PC-3 (cell line): ENCODE measurements around the gene NKAIN2. TPM values are rescaled to one million over a fixed set of nuclear protein-coding genes. Genes with fewer than 3 reads are reported as not detected.

Experiments
- ATAC-seq: fragments of 200-7000 bp; cut with Tn5 transposase; 2 replicates; pipeline ENCODE4 v1.9.1; 2020; ENCODE audit warnings: mild to moderate bottlenecking, moderate library complexity
- BruUV-seq: library from RNA; stranded (reverse); fragments of 400-500 nt; replicated peaks from 2 replicates; lab custom pipeline; 2021; lab: Mats Ljungman, UMichigan
- CTCF ChIA-PET: fragments of 300-600 bp; sonication (Branson Sonifier 250); formaldehyde crosslinking; loops from one replicate; lab custom pipeline; 2022; ENCODE audit warnings: antibody characterized with exemption; lab: Charles Lee
- POLR2A ChIA-PET: fragments of 300-600 bp; sonication (Branson Sonifier 250); formaldehyde crosslinking; loops from one replicate; lab custom pipeline; 2022; ENCODE audit warnings: antibody characterized with exemption; ENCODE audit not compliant: unreplicated experiment; lab: Charles Lee
- DNase-seq: peaks from one replicate; pipeline ENCODE4 v3.0.0-alpha.2; 2015
- H2AFZ ChIP-seq: fragments of 300-600 bp; sonication (generic); 2 replicates; pipeline ENCODE4 v1.6.0; 2016; ENCODE audit warnings: antibody characterized with exemption, low read length
- H3F3A ChIP-seq: fragments of 300-600 bp; sonication (generic); one replicate; pipeline ENCODE4 v1.6.0; 2017; ENCODE audit warnings: antibody characterized with exemption, low read length, control low read depth, mild to moderate bottlenecking; ENCODE audit not compliant: unreplicated experiment
- H3K27ac ChIP-seq: fragments of 300-600 bp; sonication (generic); 2 replicates; pipeline ENCODE4 v1.5.1; 2016; ENCODE audit warnings: mild to moderate bottlenecking, low read length
- H3K27me3 ChIP-seq: fragments of 300-600 bp; sonication (generic); 2 replicates; pipeline ENCODE4 v1.6.1; 2016; ENCODE audit warnings: low read length, mixed read lengths
- H3K36me3 ChIP-seq: fragments of 300-600 bp; sonication (generic); 2 replicates; pipeline ENCODE4 v1.6.1; 2016; ENCODE audit warnings: low read depth, mixed run types, low read length, mixed read lengths
- H3K4me1 ChIP-seq: fragments of 300-600 bp; sonication (generic); 2 replicates; pipeline ENCODE4 v1.5.1; 2016; ENCODE audit warnings: low read length; ENCODE audit not compliant: insufficient read depth
- H3K4me2 ChIP-seq: fragments of 300-600 bp; sonication (generic); 2 replicates; pipeline ENCODE4 v1.6.0; 2016; ENCODE audit warnings: low read length
- H3K4me3 ChIP-seq: fragments of 300-600 bp; sonication (generic); 2 replicates; pipeline ENCODE4 v1.5.1; 2016; ENCODE audit warnings: mild to moderate bottlenecking, low read length, mixed read lengths
- H3K79me2 ChIP-seq: fragments of 300-600 bp; sonication (generic); 2 replicates; pipeline ENCODE4 v1.6.1; 2017; ENCODE audit warnings: low read length, mixed read lengths
- H3K9ac ChIP-seq: fragments of 300-600 bp; sonication (generic); 2 replicates; pipeline ENCODE4 v1.6.0; 2016; ENCODE audit warnings: mild to moderate bottlenecking, low read length
- H3K9me2 ChIP-seq: fragments of 300-600 bp; sonication (generic); replicated peaks from 2 replicates; pipeline ENCODE4 v1.6.1; 2016; ENCODE audit warnings: mixed run types, low read length, mixed read lengths
- H3K9me3 ChIP-seq: fragments of 300-600 bp; sonication (generic); 2 replicates; pipeline ENCODE4 v1.6.1; 2016; ENCODE audit warnings: low read length, mixed read lengths
- H4K20me1 ChIP-seq: fragments of 300-600 bp; sonication (generic); 2 replicates; pipeline ENCODE4 v1.6.1; 2016; ENCODE audit warnings: low read length, mixed read lengths
- CTCF ChIP-seq: fragments of 300-600 bp; sonication (generic); conservative IDR thresholded peaks from 2 replicates; pipeline ENCODE4 v1.5.1; 2017; ENCODE audit warnings: antibody characterized with exemption, low read depth, mild to moderate bottlenecking, low read length
- EZH2 ChIP-seq: fragments of 300-600 bp; sonication (generic); IDR thresholded peaks from one replicate; pipeline ENCODE4 v1.6.1; 2017; ENCODE audit warnings: antibody characterized with exemption, mild to moderate bottlenecking, low read length; ENCODE audit not compliant: unreplicated experiment
- EZH2phosphoT487 ChIP-seq: fragments of 300-600 bp; sonication (generic); IDR thresholded peaks from 2 replicates; pipeline ENCODE4 v1.6.1; 2018; ENCODE audit warnings: mild to moderate bottlenecking, antibody characterized with exemption, low read length, borderline replicate concordance
- intact Hi-C: fragments of 100-400 bp; cut with micrococcal nuclease; formaldehyde crosslinking; loops from 2 replicates; pipeline ENCODE4 v1.9.0; 2023
- total RNA-seq: library from RNA; depleted of rRNA; stranded (reverse); fragments of >200 nt; gene quantifications from 2 replicates; pipeline ENCODE4 v1.2.3, GENCODE V29; 2014

NKAIN2 gene
- total RNA-seq, 1 experiment from 2014 or later: not detected

DNA sequence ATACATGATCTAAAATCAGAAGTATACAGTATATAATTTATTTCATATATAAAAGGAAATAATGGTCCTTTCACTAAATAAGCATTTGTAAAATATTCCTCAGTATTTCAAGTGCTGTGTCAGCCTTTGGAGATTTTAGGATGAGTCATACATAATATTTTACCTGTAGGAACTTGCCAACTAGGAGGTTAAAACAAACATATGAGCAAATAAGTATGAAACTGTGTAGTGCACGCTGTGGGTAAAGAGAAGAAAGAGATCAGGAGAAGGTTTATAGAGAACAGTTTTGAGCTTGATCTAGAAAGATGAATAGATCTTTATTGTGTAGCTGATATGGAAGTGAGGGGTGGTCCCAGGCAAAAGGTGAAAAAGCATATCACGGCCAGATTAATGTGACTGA lies 988.7 kb downstream of the NKAIN2 start:
- no peak overlapping the region for H3K4me2 ChIP-seq

DNA sequence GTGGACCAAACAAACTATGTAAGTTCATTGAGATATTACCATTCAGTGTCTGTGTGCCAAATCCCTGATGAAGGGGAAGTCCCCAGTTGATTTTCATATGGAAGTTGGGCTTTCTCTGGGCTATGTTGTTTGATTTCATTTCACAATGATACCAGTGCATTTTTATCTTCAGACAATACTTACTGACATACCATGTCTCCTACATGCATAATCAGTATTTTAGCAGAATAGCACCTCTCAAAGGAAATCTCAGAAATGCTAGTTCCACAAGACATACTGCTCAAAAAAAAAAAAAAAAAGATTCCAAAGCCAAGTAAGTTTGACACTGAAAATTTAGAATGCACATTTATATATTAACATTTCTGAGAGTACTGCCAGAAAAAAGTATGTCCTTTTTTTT lies 989.7 kb downstream of the NKAIN2 start:
- Histone ChIP-seq H3K27ac (no peak overlapping the region), H3K79me2 (no peaks in the 10 kb centered on the region), H3K4me2 (no peak overlapping the region), H3K9ac (no peak overlapping the region), H3K4me1 (no peaks in the 10 kb centered on the region), H3K27me3 (peaks cover 21% of the 10 kb centered on the region; the same call in 1 of the 2 replicates), H3F3A (no peaks in the 10 kb centered on the region), H3K4me3 (no peak overlapping the region), H4K20me1 (no peaks in the 10 kb centered on the region), H3K9me2 (no peaks in the 10 kb centered on the region), H3K9me3 (no peaks in the 10 kb centered on the region), H2AFZ (no peak overlapping the region), H3K36me3 (no peaks in the 10 kb centered on the region)
- ATAC-seq (no peak), DNase-seq (no peak)
- ChIA-PET POLR2A (no interaction called here), CTCF (no interaction called here)
- TF ChIP-seq CTCF: no peak
- TF ChIP-seq EZH2phosphoT487: no peak
- no peak for TF ChIP-seq EZH2
- intact Hi-C loops: no loop called here
- BruUV-seq: no TSS peak

More for the DNA sequence above, 988.7 kb downstream of the NKAIN2 start:
- ChIA-PET POLR2A (no interaction called here), CTCF (no interaction called here)
- no peak overlapping the region for H2AFZ ChIP-seq
- no peaks in the 10 kb centered on the region for H4K20me1 ChIP-seq
- TF ChIP-seq EZH2: no peak
- TF ChIP-seq CTCF: no peak
- no peak for TF ChIP-seq EZH2phosphoT487
- no peaks in the 10 kb centered on the region for H3F3A ChIP-seq
- intact Hi-C loops: no loop called here
- BruUV-seq: no TSS peak
- H3K9me3 ChIP-seq: no peaks in the 10 kb centered on the region
- no peaks in the 10 kb centered on the region for H3K4me1 ChIP-seq
- peak; percentile 51; the same call in 1 of the 2 replicates for ATAC-seq
- peaks cover 21% of the 10 kb centered on the region; the same call in 1 of the 2 replicates for H3K27me3 ChIP-seq
- H3K79me2 ChIP-seq: no peaks in the 10 kb centered on the region
- peak; percentile 37 for DNase-seq
- H3K9me2 ChIP-seq: no peaks in the 10 kb centered on the region
- H3K9ac ChIP-seq: no peak overlapping the region
- H3K4me3 ChIP-seq: no peak overlapping the region
- no peak overlapping the region for H3K27ac ChIP-seq
- H3K36me3 ChIP-seq: no peaks in the 10 kb centered on the region

DNA sequence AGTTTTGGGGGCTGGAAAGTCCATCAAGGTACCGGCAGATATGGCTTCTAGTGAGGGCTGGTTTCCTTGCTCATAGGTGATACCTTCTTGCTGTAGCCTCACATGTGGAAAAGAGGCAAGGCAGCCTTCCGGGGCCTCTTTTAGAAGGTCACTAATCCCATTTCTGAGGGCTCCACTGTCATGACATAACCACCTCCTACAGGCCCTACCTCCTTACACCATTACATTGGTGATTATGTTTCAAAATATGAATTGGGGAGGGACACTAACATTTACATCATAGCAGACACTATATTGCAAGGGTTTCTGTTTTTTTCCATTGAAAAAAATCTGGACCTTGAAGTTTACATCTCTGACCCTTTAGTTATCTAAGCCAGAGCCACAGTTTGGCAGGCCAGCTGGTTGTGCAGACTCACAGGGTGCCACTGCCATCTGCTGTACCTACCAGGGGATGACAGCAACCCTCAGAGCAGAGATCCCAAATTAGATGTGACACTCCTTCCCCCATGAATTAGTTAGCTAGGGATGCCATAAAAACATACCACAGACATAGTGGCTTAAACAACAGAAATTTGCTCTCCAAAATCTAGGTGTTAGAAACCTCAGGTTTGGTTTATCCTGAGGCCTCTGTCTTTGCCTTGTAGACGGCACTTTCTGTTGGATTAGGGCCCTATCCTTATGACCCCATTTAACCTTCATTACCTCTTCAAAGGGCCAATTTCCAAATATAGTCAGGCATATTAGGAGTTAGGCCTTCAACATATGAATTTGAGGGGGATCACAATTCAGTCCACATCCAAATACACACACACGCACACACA lies 992.2 kb downstream of the NKAIN2 start:
- Histone ChIP-seq H3K36me3 (no peaks in the 10 kb centered on the region), H3K9me3 (no peaks in the 10 kb centered on the region), H3K27ac (no peak overlapping the region), H3K4me2 (no peak overlapping the region), H3K79me2 (no peaks in the 10 kb centered on the region), H3F3A (no peaks in the 10 kb centered on the region), H4K20me1 (no peaks in the 10 kb centered on the region), H3K9me2 (no peaks in the 10 kb centered on the region), H3K27me3 (peaks cover 27% of the 10 kb centered on the region), H3K4me3 (no peak overlapping the region), H3K4me1 (no peaks in the 10 kb centered on the region), H2AFZ (no peak overlapping the region), H3K9ac (no peak overlapping the region)
- intact Hi-C loops: loop anchor here (5.0 kb wide), 1 partner anchor 994 kb away; the partner anchor contains the start of gene NKAIN2
- POLR2A ChIA-PET: no interaction called here
- BruUV-seq: no TSS peak
- ATAC-seq: peak; percentile 48
- TF ChIP-seq CTCF (peak; percentile 50), EZH2phosphoT487 (no peak), EZH2 (no peak)
- CTCF ChIA-PET: no interaction called here
- DNase-seq: peak; percentile 18
